Epithelial cell of proximal tubule (primary cell): ENCODE measurements around the gene AREL1. TPM values are rescaled to one million over a fixed set of nuclear protein-coding genes. Genes with fewer than 3 reads are reported as not detected.

Experiments used
- DNase-seq: peaks from one replicate; pipeline ENCODE4 v3.0.0-alpha.2; 2011; ENCODE audit warnings: low read depth
- H3K4me3 ChIP-seq: 2 replicates; pipeline ENCODE4 v1.5.1; 2011; ENCODE audit warnings: low read depth, mild to moderate bottlenecking, low read length
- CTCF ChIP-seq: conservative IDR thresholded peaks from 2 replicates; pipeline ENCODE4 v1.5.1; 2012; ENCODE audit warnings: low read depth, mild to moderate bottlenecking, low read length
- total RNA-seq: library from RNA; depleted of rRNA; stranded (reverse); fragments of >200 nt; gene quantifications from 2 replicates; pipeline ENCODE4 v1.2.3, GENCODE V29; 2015

AREL1 gene
- total RNA-seq, 1 donor from 2014 or later = 35.7 TPM

DNA sequence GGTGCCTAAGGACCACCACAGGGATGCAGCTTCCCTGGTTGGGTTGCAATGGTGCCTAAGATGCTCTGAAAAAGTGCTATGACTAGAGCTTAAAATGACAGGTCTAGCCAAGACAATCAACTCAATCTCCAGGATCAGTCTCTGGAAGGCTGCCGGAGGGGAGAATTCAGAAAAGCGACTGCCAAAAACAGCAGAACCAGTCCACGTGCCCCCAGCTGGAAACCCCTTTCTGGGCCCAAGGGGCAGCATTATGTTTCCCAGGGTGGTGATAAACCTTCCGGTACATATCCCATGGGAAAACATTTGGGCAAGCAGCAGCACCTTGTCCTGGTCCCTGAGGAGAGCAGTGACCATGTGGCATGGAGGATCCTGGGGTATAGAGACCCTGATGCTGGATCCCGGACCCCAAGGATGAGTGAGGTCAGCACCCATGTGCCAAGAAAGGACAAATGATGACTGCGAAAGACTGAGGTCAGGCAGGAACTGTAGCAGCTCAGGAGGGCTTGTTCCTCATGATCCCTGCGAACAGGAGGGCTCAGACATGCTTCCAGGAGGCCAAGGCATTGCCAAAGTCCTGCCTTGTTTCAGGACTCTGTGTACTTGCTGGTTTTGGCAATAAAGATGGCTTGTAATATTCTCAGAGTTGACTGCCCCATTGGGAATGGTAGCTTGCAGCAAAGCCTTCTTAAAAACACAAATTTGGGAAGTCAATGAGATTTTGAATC, 51.0 kb downstream of the AREL1 start:
- no peak for DNase-seq
- TF ChIP-seq CTCF = no peak
- no peak overlapping the region for H3K4me3 ChIP-seq

GRCh38 chr14:74660863-74661262, 52.0 kb downstream of the AREL1 start:
- no peak for DNase-seq
- no peak for TF ChIP-seq CTCF
- H3K4me3 ChIP-seq = no peak overlapping the region

DNA sequence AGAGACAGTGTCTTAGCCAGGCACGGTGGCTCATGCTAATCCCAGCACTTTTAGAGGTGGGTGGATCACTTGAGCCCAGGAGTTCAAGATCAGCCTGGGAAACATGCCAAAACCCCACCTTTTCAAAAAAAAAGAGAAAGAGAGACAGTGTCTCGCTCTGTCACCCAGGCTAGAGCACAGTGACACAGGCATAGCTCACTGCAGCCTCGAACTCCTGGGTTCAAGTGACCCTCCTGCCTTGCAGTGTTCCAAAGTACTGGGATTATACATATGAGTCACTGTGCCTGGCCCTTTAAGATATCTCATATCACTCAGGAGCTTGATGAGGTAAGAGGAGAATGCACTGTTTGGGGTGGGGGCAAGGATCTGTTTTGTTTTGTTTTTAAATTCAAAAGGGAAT, 52.7 kb downstream of the AREL1 start:
- DNase-seq = no peak
- H3K4me3 ChIP-seq = no peak overlapping the region
- no peak for TF ChIP-seq CTCF

GRCh38 chr14:74658535-74659131, 54.2 kb downstream of the AREL1 start:
- TF ChIP-seq CTCF = no peak
- H3K4me3 ChIP-seq = no peak overlapping the region
- DNase-seq = no peak

GRCh38 chr14:74656964-74657363, 55.9 kb downstream of the AREL1 start:
- no peak overlapping the region for H3K4me3 ChIP-seq
- DNase-seq = no peak
- no peak for TF ChIP-seq CTCF

GRCh38 chr14:74655599-74656395, 57.1 kb downstream of the AREL1 start:
- no peak for TF ChIP-seq CTCF
- DNase-seq = no peak
- H3K4me3 ChIP-seq = no peak overlapping the region
